ENCODE measurements around the gene COL7A1.
"Not testable (repeated sequence)": the region's sequence is repeated elsewhere in the genome, so short reads cannot be mapped to it uniquely, and the experiment has no call there.

The COL7A1 gene

DNA sequence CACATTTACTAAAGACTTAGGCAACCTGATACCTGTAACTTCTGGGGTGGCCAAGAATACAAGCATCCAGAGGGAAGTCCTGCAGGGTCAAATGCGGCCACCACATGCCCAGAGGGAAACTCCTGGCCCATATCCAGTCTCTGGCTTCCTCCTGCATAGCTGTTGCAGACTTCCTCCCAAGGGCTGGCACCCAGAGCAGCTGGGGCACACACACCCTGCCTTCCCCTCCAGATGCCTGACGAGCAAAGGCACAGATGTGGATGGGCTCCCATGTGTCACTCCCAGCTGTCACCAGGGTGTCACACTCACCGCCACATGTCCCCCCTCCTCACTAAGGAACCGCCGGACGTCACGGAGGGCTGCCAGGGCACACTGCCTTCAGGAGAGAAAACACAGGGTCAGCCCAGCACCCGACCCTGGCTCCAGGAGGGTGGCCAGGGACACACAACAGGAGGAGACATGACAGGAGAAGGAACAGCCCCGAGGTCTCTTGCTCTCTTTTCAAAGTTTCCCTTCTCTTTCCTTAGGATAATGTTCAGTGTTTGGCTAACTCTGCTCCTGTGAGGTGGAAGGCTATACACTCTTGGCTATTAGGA is 51.8 kb downstream of the COL7A1 start:
- DNase-seq (ENCODE audit: low read depth in 2 of 2) = no peak

DNA sequence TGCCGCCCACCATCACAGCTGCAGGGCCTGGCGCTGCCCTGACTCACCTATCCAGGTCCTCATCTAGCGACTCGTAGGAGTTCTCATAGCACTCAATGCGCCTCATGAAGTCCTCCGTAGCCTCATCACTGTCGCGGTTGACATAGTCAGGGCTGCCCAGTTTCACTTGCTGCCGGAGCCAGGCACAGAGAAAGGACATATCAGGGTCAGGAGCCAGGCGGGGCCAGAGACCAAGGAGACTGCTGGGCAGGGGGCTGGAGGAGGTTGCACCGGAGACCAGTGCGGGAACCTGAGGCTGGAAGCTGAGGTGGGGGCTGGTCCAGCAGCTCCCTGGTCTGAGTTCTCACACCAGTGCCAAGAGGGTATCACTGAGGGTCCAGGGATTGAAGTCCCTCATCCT is 56.7 kb downstream of the COL7A1 start:
- no peak for DNase-seq (ENCODE audit: low read depth in 2 of 2)

DNA sequence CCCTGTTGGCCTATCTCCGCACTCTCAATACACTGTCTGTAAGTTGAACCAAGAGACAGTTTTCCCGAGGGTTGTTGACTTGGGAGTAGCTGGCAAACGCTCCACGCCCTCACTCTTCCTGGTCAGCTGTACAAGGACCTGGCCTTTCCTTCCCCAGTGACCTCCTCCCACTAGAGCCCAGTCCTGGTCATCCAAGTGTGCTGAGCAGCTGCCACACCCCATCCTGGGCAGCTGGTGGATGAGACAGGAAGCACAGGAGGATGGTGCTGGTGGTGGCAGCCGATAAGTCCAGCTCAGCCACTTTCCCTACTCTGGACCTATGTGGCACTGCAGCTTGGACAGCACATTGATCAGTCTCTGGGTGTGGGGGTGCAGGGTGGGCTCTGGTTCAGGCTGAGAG is 58.3 kb downstream of the COL7A1 start:
- no peak for DNase-seq (ENCODE audit: low read depth in 2 of 2)

DNA sequence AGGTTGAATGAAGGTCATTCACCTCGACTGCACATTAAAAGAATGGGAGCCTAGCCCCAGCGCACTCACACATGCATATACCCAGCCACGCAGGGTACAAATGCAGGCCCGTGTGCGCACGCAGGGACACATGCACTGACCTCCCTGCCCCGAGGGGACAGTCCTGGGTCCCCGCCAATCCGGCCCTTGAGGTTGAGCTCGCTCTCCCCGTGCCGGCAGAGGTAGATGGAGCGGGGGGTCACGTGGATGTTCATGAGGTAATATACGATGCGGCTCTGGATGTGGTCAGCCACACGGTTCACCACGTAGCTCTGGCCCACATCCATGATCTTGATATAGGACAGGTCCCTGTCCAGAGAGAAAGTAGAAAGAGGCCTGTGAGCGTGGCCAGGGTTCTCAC is 59.0 kb downstream of the COL7A1 start:
- DNase-seq (ENCODE audit: low read depth in 2 of 2) = no peak

DNA sequence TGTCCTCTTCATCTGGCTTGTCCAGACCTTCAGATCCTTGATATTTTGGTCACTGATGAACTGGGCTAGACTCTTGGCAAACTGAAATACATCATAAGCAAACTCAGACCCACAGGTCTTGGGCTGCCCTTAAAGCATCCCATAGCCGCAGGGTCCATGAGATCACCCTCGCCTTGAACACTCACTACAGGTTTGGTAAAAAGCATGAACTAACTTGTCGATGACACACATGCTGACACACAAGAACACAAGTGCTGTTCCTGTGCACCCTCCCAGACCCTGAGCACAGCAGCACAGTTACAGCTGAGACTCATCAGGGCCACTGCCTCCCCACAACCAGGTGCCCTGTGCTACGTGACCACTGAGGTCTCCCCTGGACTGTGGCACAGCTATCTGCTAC is 59.6 kb downstream of the COL7A1 start:
- DNase-seq (ENCODE audit: low read depth in 2 of 2) = no peak

DNA sequence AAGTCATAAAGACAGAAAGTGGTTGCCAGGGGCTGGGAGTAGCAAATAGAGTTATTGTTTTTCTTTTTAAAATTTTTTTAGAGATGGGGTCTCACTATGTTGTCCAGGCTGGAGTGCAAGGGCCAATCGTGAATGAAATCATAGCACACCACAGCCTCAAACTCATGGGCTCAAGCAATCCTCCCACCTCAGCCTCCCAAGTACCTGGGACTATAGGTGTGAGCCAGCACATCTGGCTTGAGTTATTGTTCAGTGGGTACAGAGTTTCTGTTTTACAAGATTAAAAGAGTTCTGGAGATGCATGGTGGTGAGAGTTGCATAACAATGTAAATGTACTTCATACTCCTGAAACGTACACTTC is 62.2 kb downstream of the COL7A1 start:
- DNase-seq (ENCODE audit: low read depth in 2 of 2) = no peak

DNA sequence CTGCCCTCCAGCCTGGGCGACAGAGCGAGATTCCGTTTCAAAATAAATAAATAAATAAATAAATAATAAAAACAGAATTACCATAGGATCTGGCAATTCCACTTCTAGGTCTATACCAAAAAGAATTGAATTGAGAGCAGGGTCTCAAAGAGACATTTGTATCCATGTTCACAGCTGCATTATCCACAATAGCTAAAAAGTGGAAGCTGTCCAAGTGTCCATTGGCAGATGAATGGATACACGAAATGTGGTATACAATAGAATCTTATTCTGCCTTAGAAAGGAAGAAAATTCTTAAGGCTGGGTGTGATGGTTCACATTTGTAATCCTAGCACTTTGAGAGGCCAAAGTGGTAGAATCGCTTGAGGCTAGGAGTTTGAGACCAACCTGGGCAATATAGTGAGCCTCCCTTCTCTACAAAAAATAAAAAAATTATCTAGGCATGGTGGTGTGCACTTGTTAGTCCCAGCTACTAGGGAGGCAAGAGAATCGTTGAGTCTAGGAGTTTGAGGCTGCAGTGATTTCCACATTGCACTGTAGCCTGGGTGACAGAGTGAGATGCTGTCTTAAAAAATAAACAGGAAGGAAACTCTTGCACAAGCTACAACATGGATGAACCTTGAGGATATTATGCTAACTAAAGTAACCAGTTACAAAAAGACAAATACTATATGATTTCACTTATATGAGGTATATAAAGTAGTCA is 62.7 kb downstream of the COL7A1 start:
- DNase-seq (ENCODE audit: low read depth in 2 of 2) = no peak

DNA sequence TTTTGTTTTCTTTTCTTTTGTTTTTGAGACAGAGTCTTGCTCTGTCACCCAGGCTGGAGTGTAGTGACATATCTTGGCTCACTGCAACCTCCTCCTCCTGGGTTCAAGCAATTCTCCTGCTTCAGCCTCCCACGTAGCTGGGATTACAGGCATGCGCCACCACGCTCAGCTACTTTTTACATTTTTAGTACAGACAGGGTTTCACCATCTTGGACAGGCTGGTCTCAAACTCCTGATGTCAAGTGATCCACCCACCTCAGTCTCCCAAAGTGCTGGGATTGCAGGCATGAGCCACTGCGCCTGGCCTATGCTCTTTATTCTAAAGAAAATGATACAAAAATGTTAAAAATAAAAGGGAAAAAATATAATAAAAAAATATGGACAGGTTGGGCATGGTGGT is 64.4 kb downstream of the COL7A1 start:
- DNase-seq (ENCODE audit: low read depth in 2 of 2) = not testable (repeated sequence)

DNA sequence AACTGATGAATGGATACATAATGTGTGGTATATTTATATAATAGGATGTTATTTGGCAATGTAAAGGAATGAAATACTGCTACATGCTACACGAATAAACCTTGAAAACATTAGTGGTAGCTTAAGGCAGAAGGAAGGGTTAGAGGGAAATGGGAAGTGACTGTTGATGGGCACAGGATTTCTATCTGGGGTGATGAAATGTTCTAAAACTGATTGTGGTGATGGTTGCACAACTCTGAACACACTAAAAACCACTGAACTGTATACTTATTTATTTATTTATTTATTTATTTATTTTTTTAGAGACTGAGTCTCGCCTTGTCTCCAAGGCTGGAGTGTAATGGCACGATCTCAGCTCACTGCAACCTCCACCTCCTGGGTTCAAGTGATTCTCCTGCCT is 66.4 kb downstream of the COL7A1 start:
- no peak for DNase-seq (ENCODE audit: low read depth in 2 of 2)

DNA sequence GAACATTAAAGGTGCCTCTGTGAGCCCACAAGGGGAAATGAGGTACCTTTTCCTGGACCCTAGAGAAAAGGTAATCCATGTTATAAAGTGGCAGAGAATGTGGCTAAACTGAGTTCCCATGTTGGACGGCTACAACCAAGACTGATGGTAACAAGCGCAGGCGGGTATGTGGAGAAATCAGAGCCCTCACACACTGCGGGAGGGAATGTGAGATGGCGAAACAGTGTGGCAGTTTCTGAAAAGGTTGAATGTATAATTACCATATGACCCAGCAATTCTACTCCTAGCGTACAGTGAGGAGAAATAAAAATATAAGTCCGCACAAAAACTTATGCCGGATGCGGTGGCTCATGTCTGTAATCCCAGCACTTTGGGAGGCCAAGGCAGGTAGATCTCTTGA is 67.1 kb downstream of the COL7A1 start:
- DNase-seq (ENCODE audit: low read depth in 2 of 2) = no peak

DNA sequence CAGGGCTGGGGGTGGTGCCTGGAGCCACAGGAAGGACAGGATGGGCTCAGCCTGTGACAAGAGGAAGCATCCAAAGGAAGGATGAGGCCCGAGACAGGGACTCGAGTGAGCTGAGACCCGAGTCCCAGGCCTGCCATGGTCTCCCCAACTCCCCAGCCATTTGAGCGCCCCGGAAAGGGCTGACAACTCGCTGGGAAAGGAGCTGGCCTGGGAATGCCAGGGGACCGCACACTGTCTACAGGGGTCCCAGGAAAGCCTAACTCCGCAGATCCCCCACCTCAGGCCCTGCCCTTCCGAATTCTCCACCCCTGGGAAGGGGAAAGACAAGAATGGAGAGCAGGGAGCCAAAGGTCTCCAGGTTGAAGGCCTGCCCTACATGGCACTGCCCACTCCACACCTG is 70.2 kb downstream of the COL7A1 start:
- no peak for DNase-seq (ENCODE audit: low read depth in 2 of 2)

DNA sequence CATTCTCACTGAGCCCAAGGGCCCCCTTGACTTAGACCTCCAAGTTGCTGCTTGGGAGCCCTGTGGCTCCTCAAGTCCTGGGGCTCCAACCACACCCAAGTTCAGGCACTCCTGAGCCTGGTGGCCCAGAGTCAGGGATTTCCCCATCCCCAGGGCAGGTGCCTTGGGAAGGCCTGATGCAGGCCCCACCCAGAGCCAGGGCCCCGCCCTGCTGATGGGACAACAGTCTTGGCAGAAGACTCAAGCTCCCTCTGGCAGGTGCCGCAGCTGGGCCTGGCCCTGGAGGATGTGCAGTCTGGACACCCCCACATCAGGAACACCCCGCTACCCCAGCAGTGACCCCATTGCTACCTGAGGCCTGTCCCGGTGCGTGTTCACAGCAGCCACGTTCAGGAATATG is 73.5 kb downstream of the COL7A1 start:
- DNase-seq (ENCODE audit: low read depth in 2 of 2) = no peak

DNA sequence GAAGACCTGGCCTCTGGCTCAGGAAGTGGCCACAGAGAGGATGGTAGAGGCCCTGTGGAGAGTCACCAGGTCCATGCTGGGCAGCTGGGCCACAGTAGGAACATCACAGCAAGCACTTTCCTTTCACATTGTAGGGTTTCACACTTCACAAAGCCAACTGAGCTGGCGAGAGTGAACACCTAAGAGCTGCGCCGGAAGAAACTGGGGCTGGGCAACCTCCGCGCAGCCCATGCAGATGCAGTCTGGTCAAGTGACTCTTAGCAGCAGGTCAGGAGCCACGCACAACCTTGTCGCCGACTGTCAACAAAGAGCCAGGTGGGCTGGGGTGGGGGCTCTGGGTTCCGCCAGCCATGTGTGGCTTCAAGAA is 75.9 kb downstream of the COL7A1 start:
- DNase-seq (ENCODE audit: low read depth in 2 of 2) = no peak

DNA sequence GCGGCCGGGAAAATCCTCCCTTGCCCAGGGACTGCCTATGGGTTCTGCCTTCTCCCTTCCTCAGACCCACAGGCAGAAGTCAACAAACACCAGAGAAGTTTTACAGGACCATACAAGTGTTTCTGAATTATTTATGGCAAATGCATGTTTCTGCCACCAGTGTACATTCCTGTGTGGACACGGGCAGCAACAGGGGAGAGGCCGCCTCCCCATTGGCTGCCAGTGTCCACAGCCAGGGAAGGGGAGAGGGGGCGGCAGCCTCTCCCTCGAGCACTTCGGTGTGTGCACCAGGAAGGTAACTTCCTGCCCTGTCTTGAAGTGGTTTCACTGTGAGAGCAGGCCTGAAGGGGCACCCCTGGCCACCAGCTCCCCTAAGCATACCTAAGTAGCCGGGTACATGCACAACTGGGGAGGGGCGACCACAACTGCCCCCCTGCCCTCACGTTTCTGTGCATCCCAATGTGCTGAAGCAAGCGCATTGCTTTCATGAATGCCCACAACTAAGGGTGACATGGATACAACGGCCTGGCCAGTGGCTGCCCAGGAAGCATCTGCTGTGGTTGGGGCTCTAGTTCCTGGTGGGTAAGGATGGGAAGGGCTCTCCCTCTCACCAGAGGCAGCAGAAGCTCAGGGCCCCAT is 76.4 kb downstream of the COL7A1 start:
- no peak for DNase-seq (ENCODE audit: low read depth in 2 of 2)

DNA sequence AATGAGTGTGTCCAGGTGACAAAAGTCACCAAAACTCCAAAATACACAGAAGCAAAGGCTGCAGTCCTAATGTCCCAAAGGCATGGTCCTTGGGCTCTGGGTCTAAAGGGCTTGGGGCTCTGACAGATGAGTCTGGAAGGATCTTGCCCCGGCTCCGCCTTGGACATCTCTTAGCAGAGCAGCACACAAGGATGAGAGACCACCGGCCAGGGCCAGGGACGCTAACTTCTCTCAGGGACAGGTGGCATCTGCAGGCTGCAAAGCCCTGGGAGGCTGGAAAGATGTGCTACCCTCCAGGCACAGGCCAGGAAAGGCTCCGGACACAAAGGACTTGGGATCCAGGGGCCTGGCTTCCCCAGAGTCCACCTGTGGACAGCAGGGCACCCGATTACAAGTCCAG is 77.1 kb downstream of the COL7A1 start:
- no peak for DNase-seq (ENCODE audit: low read depth in 2 of 2)

DNA sequence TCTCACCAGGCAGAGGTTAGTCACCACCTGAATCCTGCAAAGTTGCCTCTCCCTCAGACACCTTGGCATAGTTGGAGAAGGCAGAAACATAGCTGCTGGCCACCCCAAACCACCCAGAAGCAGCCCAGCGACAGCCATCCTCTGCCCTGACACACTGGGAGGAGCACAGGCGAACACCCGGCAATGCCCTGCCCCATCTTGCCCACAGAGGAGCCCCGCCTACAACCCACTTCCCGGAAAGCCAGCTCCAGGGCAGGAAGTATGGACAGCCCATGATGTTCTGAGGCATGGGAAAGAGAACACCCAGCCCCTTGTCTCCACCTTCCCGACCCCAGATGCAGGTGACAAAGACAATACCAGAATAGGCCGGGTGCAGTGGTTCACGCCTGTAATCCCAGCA is 78.6 kb downstream of the COL7A1 start:
- no peak for DNase-seq (ENCODE audit: low read depth in 2 of 2)

DNA sequence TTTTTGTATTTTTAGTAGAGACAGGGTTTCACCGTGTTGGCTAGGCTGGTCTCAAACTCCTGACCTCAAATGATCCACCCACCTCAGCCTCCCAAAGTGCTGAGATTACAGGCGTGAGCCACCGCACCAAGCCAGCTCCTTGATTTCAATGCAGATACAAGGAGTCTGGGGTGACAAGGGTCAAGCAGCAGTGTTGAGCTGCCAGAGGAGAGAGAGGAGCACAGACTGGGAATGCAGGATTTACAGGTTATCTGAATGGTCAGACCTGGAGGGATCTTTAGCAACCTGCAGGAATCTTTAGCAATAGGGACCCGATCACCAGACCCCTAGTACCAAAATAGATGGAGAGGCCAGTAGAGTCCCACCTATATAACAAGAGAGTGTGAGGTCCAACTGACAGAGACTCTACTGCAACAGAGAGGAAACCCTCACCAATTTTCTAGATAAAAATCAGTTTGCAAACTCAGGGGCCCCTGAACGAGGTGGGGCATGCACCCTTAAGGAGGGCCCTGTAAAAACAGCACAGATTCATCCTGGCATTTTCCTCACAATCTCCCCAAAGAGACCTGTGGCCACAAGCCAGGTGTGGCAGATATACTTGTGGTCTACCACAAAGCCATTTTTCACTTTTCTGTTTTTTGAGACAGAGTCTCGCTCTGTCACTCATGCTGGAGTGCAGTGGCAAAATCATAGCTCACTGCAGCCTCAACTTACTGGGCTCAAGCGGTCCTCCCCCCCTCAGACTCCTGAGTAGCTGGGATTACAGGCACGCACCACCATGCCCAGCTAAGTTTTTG is 80.5 kb downstream of the COL7A1 start:
- DNase-seq (ENCODE audit: low read depth in 2 of 2) = no peak
